CD4-positive, alpha-beta T cell treated with Interleukin-4 for 4 hours (primary cell): ENCODE results near the gene AOC1.

Experiments
- DNase-seq: peaks from one replicate; pipeline ENCODE4 v3.0.0-alpha.2; 2020

Gene AOC1

DNA sequence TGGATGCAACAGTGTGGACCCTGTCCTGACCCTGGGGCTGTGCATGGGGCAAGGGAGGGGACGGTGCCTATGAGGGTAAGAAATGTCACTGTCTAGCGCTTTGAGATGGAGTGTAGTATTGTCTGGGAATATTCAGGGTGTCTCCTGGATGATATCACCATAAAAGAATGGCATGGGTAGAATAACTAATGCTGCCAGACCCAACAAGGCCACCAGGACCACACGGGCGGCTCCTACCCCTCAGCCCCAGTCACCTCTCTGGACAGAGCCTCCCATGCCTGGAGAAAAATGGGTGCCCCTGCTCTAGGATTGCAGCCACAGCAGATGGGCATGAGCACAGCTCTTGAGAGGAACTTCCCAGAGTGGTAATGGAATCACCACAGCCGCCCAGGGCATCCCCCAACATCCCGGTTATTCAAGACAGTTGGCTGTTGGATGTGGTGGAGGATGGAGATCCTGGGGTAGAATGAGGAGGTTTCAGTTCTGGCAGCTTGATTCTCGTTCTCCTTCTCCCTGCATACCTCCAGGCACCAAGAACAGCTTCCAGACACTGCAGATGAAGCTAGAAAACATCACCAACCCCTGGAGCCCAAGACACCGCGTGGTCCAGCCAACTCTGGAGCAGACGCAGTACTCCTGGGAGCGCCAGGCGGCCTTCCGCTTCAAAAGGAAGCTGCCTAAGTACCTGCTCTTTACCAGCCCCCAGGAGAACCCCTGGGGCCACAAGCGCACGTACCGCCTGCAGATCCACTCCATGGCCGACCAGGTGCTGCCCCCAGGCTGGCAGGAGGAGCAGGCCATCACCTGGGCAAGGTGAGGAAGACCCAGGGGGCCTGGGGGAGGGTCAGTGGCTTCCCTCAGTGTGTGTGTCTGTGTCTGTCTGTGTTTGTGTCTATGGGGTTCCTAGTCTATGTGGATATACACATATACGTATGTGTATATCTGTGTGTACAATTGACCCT is 6.2 kb downstream of the AOC1 start:
- no peak for DNase-seq

DNA sequence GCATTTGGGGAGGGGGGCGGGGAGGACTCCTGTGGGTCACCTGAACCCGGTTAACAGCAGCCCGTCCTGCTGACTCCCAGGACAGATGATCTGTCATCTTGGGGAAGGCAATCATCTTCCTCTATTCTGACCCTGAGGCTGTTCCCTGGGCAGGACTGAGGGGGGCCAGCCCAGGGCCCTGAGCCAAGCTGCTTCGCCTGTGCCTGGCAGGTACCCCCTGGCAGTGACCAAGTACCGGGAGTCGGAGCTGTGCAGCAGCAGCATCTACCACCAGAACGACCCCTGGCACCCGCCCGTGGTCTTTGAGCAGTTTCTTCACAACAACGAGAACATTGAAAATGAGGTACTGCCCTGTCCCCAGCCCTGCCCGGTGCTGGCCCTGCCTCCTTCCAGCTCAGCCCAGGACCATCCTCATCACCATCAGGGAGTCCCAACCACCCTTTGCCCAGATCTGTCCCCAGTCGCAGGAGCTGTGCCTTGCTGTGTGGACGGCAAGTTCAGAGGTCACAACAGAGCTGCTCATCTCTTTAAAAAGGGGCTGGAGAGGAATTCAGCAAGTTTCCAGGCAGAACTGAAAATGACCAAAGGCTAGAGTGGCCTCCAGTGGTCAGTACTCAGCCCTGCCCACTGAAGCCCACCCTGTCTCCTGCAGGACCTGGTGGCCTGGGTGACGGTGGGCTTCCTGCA is 8.1 kb downstream of the AOC1 start:
- no peak for DNase-seq

DNA sequence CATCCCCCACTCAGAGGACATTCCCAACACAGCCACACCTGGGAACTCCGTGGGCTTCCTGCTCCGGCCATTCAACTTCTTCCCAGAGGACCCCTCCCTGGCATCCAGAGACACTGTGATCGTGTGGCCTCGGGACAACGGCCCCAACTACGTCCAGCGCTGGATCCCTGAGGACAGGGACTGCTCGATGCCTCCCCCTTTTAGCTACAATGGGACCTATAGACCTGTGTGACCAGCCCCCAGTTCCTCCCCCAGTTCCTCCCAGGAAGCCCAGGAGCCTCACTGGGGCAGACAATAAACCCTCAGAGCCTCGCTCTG is 8.6 kb downstream of the AOC1 start:
- DNase-seq, result no peak

DNA sequence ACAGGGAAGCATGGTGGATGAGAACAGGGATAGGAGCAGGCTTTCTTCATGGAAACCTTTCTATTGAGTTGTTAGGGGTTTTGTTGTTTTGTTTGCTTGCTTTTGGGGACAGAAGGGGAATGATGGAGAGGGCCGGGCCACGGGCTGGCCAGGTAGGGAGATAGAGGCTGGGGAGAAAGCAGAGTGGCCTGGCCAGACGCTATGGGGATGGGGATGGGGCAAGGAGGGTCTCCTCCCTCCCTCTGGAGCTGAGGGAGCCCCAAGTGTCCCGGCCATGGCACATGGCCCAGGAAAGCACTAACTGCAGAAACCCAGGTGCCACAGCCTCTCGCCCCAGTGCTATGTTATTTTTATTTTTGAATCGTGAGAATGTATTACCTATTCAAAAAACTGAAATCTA is 10.0 kb downstream of the AOC1 start:
- DNase-seq, result no peak

DNA sequence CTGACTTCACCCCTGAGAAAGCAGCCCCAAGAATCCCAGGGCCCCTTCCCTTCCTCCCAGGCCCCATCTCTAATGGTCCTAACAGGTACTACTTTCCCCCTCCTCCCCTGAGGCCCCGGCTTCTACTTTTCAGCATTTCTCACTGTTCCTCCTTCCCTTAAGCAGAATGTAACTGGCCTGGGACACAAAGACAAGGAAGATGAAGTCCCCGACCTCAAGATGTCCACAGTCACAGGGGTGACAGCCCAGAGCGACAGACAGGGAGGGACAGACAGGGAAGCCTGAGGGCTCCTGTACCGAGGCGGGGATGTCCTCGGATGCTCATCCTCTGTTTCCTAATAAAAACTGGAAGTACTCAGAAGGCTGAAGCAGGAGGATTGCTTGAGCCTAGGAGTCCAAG is 11.6 kb downstream of the AOC1 start:
- no peak for DNase-seq

DNA sequence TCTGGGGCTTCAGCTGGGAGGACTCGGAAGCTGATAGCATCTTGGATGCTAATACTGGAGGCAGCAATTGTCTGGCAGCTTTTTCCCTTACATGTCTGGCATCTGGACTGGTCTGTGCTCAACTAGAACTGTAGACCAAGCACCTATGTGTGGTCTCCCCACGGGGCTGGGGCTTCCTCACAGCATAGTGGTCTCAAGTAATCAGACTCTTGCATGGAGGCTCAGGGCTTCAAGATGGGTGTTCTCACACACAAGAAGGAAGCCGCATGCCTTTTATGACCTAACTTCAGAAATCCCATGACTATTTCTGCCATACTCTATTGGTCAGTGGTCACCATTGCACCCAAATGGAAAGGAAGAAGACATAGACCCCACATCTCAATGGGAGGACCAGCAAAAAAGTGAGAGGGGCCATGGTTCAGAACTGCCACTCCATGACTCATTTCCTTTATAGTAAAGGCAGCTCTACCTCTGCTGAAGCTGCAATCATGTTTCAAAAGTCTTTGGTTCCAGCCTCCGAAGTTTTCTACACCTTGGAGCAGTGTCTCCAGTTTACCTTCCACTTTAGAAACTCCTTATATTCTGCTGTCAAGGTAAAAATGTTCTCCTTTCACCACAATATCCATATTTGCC is 14.7 kb downstream of the AOC1 start:
- DNase-seq, result no peak

DNA sequence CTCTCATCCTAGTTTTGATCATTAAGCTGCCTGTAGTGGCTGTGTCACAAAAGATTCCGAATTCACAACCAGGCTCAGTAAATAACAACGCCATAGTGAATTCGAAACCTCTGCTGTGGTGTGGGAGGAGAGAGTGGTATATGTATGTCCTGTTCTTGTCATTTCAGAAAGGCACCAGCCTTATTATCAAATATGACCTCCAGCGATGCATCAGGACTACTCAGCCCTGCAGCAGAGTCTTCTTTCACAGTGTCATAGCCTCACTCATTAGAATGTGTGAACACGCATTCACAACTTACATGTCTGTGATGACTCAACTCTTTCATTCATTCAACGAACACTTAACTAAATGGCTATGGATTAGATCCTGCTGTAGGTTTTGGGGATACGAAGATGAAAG is 15.3 kb downstream of the AOC1 start:
- no peak for DNase-seq

DNA sequence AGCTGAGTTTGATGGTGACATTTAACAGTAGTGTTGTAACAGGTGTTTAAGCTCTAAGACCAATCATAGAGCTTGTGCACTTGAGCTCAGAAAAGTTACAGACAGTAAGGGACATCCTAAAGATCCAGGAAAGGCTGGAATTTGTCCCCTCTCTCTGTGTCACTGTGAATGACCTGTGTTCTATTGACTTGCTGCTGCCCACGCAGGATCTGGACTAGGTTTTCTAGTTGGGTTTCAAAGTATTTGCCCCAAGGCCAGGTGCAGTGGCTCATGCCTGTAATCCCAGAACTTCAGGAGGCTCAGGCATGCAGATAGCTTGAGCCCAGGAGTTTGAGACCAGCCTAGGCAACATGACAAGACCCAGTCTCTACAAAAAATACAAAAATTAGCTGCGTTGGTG is 17.1 kb downstream of the AOC1 start:
- no peak for DNase-seq

DNA sequence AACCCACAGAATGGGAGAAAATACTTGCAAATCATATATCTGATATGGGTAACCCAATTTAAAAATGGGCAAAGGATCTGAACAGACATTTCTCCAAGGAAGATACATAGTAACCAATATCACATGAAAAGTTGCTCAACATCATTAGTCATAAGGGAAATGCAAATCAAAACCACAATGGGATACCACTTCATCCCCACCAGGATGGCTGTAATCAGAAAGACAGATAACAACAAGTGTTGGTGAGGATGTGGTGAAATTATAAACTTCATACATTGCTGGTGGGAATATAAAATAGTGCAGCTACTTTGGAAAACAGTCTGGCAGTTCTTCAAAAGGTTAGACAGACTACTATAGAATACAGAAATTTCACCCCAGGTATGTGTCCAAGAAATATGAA is 19.3 kb downstream of the AOC1 start:
- DNase-seq, result no peak

DNA sequence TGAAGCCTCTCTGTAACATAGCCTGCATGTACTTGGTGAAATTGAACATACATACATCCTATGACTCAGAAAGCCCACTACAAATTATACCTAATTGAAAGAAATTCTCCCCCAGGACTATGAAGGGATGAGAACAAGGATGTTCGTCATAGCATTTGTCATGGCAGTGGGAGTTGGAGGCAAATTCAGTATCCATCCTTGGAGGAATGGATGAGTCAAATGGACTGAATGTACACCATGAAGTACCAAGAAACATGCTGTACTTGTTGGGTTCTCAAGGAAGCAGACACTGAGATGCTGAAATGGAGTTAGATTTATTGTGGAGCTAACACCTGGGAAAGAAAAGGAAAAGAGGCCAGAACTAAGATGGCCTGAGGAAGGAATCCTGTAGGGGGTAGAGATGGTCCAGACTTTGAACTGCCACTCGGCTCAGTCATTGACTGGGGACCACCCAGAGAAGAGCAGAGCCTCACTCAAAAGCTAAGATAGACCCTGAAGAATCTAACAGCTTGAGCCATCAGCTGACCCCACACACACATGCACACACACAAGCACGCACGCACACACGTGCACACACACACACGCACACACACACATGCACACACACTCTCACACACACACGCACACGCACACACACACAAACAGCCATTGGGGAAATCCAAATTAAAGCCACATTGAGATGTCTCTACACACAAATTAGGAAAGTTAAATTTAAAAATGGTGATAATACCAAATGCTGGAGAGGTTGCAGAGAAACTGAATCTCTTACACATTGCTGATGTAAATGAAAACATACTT is 22.3 kb downstream of the AOC1 start:
- DNase-seq, result no peak

DNA sequence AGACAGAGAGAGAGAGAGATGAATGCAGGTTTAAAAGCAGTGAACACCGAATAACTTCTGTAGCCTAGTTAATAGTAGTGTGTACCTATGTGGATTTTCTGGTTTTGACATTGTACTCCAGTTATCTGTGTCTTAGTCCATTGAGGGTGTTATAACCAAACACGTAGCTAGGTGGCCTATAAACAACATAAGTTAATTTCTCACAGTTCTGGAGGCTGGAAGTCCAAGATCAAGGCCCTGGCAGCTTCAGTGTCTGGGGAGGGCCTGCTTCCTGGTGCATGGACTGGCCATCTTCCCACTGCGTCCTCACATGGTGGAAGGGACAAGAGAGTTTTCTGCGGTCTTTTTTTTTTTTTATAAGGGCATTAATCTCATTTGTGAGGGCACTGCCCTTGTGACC is 23.5 kb downstream of the AOC1 start:
- DNase-seq, result no peak

DNA sequence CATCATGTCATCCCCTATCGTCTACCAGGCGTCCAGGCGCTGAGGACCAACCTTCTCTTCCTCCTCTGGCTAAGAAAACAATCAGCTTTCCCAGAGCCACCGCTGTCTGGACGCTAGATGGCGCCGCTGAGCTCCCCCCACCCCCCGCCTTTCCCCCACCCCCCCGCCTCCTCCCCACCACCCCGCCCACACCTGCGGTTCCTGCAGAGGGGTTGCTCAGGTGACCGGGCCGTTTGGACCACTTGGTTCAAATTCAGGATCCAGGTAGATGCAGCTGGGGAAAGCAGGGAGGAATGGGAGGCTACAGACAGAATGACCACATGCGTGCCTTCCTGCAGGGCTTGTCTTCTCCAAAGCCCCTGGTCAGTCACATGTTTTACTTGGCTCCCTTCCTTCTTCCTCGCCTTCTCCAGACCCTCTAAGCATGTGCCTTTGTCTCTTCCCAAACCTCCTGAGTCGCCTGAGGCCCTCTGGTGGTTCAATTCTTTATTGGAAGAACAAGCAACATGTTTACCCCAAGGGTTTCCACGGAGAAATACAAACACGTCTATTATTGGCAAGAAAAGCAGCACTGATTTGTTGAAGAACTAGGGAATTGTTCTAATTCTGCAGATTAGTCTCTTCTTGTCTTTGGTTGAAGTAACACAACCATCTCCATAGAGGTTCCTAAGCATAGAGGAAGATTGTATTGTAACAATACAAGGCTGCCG is 24.7 kb downstream of the AOC1 start:
- DNase-seq, result peak; percentile 41

DNA sequence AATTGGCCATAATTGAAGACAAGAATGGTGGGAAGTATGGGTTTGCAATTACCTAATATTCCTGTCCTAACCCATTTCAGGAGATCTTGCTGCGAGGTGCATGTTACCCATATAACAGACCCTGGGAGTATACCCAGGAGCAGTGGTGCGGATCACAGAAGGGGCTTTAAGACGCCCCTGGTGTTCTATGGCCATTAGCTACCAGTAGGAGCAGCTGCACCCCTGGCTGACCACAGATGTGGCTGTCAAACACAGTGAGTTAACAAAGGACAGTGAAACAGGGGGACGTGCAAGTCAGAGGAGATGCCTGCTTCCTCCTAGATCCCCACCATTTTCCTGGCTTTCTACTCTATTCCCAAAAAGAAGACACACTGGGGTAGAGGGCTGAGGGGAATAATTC is 25.2 kb downstream of the AOC1 start:
- DNase-seq, result no peak

DNA sequence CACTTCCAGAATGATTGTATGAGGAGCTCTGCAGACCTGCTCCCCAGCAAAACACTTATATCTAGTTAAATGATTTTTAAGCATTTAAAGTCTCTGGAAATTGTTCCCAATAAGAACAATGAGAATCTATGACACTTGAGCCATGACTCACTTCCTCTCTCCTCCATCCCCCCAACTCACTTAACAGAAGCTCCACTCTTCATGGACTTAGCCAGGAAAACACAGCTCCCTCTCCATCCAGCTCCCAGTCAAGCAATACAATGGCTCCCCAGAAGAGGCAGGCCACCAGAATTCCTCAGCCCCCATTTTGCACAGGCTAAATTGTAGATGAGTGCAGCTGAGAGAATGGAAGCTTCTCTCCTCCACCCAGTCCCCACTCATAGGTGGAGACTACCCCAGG is 27.0 kb downstream of the AOC1 start:
- no peak for DNase-seq

DNA sequence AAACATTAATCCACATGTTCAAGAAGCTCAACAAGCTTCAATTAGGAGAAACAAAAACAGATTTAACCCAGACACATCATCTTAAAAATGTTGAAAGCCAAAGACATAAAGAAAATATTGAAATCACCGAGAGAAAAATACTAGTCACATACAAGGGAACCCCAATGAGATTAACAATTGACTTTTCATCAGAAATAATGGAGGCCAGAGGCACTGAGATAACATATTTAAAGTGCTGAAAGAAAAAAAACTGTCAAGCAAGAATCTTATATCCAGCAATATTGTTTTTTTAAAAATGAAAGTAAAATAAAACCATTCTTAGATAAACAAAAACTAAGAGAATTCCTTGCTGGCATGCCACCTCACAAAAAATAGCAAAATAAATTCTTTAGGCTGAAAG is 28.9 kb downstream of the AOC1 start:
- no peak for DNase-seq

DNA sequence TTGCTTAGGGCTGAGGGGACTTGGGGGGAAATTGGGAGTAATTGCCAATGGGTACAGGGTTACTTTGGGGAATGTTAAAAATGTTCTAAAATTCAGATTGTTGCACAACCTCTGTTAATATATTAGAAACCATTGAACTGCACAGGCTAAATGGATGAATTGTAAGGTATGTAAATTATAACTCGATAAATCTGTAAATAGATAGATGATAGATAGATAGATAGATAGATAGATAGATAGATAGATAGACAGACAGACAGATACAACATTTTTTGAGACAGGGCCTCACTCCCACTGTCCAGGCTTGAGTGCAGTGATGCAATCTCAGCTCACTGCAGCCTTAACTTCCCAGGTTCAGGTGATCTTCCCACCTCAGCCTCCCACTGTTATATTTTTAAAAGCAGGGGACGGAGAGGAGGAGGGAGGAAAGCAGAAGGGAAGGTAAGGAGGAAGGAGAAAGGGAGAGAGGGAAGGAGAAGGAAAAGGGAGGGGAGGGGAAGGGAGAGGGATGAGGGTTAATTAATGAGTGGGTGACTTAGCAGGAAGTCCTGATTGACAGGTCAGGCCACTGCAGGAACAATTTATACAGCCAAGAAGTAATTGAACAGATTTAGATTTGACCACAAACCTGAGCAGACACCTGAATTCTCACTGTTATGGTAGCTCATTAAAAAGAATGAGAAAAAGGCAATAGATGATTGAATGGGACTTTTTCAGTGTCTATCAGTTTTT is 38.7 kb downstream of the AOC1 start:
- DNase-seq, result no peak

DNA sequence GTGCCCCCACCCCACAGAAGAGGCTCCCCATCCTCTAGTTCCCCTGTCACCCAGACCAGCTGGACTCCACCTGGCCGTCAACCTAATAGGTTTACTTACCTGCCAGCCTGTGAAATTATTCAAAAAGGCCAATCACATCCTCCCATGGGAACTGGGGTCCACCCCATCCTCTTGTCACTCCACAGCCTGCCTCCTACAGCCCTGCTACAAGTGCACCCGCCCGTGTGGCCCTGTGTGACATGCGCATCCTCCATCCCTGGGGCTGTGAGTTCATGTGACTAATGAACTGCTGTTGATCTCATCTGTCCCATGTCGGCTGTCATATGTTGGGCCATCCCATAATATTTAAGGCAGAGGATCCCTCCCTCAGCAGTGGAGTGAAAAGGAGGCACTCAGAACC is 39.4 kb downstream of the AOC1 start:
- no peak for DNase-seq

DNA sequence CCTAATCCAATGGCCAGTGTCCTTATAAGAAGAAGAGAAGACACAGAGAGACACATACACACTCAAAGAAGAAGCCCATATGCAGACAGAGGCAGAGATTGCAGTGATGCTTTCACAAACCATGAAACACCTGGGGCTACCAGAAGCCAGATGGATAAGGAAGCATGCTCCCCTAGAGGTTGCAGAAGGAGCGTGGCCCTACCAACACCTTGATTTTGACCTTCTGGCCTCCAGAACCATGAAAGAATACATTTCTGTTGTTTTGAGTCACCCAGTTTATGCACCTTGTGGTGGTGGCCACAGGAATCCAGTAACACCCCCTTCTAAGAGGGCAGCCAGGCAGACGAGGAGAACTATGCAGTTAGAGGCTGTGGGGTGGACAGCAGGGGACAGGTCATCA is 43.5 kb downstream of the AOC1 start:
- no peak for DNase-seq

DNA sequence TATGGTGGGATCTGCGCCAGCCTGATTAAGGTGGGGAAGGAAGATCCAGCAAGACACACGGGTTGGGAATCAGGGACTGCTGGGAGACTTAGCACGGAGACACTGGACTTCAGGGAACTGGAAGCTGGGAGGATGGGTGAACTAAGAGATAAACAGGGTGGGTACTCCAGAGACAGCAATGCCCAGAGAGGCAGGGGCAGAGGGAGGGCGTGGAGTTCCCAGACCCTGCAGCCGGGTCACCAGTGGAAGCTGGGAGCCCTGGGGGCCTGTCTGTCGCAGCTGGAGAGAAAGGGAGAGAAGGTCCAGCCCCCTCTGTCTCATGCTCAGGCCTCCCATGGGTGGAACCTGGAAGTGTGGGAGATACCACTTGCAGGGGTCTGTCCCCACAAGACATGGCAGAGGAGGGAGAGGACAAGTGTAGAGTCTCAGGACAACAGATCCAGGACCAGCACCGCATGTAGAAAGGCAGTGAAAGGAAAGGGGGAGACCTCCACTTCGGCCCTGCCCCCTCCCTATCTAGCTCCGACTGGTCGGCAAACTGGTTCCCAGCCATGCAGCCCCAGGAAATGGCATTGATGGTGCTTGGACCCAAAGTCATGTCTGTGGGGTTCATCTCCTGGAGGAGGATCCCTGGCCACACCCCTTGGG is 44.4 kb downstream of the AOC1 start:
- DNase-seq, result no peak

DNA sequence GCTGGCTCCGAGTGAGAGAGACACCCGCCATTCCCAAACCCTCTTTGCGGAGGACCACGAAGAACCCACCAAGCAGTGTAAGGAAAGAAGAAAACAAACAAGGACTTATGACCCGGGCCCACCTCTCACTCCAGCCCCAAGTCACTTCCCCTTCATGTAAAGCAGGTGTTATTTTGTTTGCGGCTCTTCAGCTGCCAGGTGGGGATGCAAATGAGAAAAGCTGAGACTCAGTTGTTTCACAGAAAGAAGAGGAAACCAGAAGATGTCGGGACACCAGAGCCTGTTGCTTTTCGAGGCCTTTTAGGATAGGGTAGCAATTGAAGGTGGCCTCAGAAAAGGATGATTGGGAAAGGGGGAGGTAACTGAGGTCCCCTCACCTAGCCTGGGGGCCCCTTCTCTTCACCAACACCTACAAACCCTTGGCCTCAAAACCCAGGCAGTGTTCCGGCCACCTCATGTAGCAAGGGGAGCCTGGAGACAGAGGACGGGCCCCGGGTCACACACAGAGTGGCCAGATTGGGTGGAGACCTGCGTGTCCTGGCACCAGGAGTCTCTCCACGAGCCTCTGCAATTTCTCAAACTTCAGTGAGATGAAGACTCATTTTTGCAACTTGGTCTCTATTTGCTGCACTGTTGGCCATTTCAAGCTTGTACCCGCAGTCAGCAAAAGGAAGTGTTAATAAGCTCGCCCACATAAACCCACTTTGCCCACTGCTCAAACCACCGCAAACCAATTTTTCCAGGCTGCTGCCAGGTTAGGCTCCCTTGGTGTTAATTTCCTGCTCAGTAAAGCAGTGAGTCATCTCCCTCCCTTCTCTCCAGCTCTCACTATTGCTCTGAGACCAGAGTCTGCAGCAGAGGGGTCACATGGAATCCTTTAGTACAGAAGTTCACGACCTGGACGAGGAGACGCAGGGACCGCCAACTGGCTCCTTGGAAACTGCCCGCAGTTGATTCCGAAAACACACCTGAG is 45.5 kb downstream of the AOC1 start:
- no peak for DNase-seq
